ENCODE data around the gene RASA3. TPM values are rescaled to one million over a fixed set of nuclear protein-coding genes. Genes with fewer than 3 reads are reported as not detected.

Gene RASA3
- total and polyA plus RNA-seq, 9 of the 15 experiments (the other 6 are each of a cell fraction or from before 2014, with no cell fraction given): 0.72 to 25.3 (median 14.4) TPM

DNA sequence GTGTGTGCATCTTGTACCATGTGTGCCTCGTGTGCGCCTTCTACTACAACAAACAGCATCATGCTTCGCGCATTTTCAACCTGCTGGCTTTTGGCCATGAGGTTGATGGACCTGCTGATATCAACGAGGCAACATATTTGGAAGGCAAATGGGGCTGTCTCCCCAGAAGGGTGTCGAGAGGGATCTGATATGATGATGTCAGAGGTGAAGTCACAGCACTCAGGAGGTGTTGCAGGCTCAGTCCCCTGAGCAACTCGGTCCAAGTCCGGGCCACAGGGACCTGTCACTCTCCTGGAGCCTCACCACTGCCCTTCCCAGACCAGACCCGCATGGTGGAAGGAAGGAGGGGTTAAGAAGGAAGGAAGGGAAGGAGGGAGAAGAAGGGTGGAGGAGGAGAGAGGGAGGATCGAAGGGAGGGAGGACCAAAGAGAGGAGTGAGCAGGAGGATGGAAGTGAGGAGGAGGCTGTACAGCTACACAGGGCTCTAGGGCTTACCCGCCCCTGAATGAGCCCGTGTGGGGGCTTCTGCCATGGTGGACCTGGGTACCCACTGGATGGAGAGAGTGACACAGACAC is 151.8 kb downstream of the RASA3 start:
- ATAC-seq (no peak), DNase-seq (ENCODE audit: extremely low read depth in 1 of 4, low spot score in 3 of 4) (no peak), FAIRE-seq (no peak)
- Histone ChIP-seq H4K20me1 (replicated peaks; ENCODE audit: control insufficient read depth, insufficient read depth, low read length) (no peaks in the 10 kb centered on the region), H3K9me1 (ENCODE audit: control insufficient read depth, insufficient read depth, low read length) (no peaks in the 10 kb centered on the region), H3K9ac (ENCODE audit: insufficient read depth in 1 of 2, low read depth in 2 of 2, low read length in 2 of 2) (no peak overlapping the region), H3K4me3 (no peak overlapping the region), H3K4me1 (replicated peaks in 1 of 2; ENCODE audit: control insufficient read depth in 2 of 2, insufficient read depth in 2 of 2, low read length in 2 of 2) (peaks cover 0 to 4% of the 10 kb centered on the region in 2 experiments; a peak in 1 of 5 replicates), H3K36me3 (ENCODE audit: control insufficient read depth, insufficient read depth, low read length) (peaks cover 32% of the 10 kb centered on the region; the same call in 2 of the 3 replicates), H2AFZ (ENCODE audit: low read depth, low read length) (no peak overlapping the region), H3K79me2 (ENCODE audit: control insufficient read depth, insufficient read depth, low read length) (no peaks in the 10 kb centered on the region), H3K4me2 (ENCODE audit: insufficient read depth, low read length) (no peak overlapping the region), H3K9me3 (replicated peaks; ENCODE audit: control insufficient read depth, insufficient read depth, low read depth, low read length) (no peaks in the 10 kb centered on the region), H3K27me3 (ENCODE audit: control insufficient read depth in 2 of 2, insufficient read depth in 2 of 2, low read length in 2 of 2) (no peaks in the 10 kb centered on the region), H3K27ac (ENCODE audit: extremely low read depth, low read depth, low read length) (no peak overlapping the region)
- ChIA-PET CTCF (ENCODE audit: low intra/inter-chr PET ratio) (no interaction called here), POLR2A (no interaction called here)
- in situ Hi-C loops (cut with MboI): no loop called here
- no TSS peak for BruUV-seq (replicated peaks)
- 94% methylated on average over 10 of the region's 12 CpGs for WGBS (ENCODE audit: insufficient coverage, low coverage, missing lambda C conversion rate)
- intact Hi-C loops (cut with micrococcal nuclease): no loop called here
- TF ChIP-seq ATF4 (CRISPR knock-in tag; IDR thresholded peaks at IDR 0.05): no peak
- no peak for TF ChIP-seq HIVEP1 (CRISPR knock-in tag; IDR thresholded peaks at IDR 0.05)
- TF ChIP-seq SAFB2 (IDR thresholded peaks at IDR 0.05; ENCODE audit: borderline replicate concordance, low read depth, low read length, severe bottlenecking): no peak
- TF ChIP-seq ETV1 (tag; conservative IDR thresholded peaks at IDR 0.05; ENCODE audit: low read depth): no peak
- TF ChIP-seq MYBL2 (IDR thresholded peaks at IDR 0.05; ENCODE audit: low read depth): no peak
- TF ChIP-seq MYBL2 (CRISPR knock-in tag; IDR thresholded peaks at IDR 0.05; ENCODE audit: borderline replicate concordance): no peak
- TF ChIP-seq, protein P1, sequence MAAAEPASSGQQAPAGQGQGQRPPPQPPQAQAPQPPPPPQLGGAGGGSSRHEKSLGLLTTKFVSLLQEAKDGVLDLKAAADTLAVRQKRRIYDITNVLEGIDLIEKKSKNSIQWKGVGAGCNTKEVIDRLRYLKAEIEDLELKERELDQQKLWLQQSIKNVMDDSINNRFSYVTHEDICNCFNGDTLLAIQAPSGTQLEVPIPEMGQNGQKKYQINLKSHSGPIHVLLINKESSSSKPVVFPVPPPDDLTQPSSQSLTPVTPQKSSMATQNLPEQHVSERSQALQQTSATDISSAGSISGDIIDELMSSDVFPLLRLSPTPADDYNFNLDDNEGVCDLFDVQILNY (CRISPR knock-in tag; IDR thresholded peaks at IDR 0.05): no peak
- no peak for TF ChIP-seq NCOA1 (IDR thresholded peaks at IDR 0.05; ENCODE audit: low read depth)
- no peak for TF ChIP-seq ZNF277 (CRISPR knock-in tag; IDR thresholded peaks at IDR 0.05; ENCODE audit: borderline replicate concordance)
- TF ChIP-seq ZNF280A (IDR thresholded peaks at IDR 0.05; ENCODE audit: low read depth, partially characterized antibody): no peak
- TF ChIP-seq ARID2 (IDR thresholded peaks at IDR 0.05): no peak
- TF ChIP-seq, protein P2, sequence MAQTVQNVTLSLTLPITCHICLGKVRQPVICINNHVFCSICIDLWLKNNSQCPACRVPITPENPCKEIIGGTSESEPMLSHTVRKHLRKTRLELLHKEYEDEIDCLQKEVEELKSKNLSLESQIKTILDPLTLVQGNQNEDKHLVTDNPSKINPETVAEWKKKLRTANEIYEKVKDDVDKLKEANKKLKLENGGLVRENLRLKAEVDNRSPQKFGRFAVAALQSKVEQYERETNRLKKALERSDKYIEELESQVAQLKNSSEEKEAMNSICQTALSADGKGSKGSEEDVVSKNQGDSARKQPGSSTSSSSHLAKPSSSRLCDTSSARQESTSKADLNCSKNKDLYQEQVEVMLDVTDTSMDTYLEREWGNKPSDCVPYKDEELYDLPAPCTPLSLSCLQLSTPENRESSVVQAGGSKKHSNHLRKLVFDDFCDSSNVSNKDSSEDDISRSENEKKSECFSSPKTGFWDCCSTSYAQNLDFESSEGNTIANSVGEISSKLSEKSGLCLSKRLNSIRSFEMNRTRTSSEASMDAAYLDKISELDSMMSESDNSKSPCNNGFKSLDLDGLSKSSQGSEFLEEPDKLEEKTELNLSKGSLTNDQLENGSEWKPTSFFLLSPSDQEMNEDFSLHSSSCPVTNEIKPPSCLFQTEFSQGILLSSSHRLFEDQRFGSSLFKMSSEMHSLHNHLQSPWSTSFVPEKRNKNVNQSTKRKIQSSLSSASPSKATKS (CRISPR knock-in tag; IDR thresholded peaks at IDR 0.05): no peak
- TF ChIP-seq, protein P3, sequence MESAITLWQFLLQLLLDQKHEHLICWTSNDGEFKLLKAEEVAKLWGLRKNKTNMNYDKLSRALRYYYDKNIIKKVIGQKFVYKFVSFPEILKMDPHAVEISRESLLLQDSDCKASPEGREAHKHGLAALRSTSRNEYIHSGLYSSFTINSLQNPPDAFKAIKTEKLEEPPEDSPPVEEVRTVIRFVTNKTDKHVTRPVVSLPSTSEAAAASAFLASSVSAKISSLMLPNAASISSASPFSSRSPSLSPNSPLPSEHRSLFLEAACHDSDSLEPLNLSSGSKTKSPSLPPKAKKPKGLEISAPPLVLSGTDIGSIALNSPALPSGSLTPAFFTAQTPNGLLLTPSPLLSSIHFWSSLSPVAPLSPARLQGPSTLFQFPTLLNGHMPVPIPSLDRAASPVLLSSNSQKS (CRISPR knock-in tag; IDR thresholded peaks at IDR 0.05): no peak

All from K562 (cell line).